ENCODE measurements around the gene MED13L. TPM values are rescaled to one million over a fixed set of nuclear protein-coding genes. Genes with fewer than 3 reads are reported as not detected.
A peak's percentile ranks its signal among the peaks of the same experiment; 100 is the strongest.

The MED13L gene
- total and polyA plus RNA-seq, 11 donors = 12.2 to 84.1 (median 60.2) TPM

GRCh38 chr12:116066381-116067230, 210.9 kb downstream of the MED13L start:
- H3K36me3 ChIP-seq = no peaks in the 10 kb centered on the region
- H3K27me3 ChIP-seq = no peaks in the 10 kb centered on the region
- ATAC-seq (no peak), DNase-seq (peak in 4 of 5 donors; percentile 27 to 51 (median 34))
- H3K9me3 ChIP-seq = no peaks in the 10 kb centered on the region
- TF ChIP-seq POLR2A (IDR thresholded peaks at IDR 0.05) (no peak), CTCF (IDR thresholded peaks at IDR 0.05) (peak; percentile 33 to 70 (median 54))
- 78 to 81% (median 80%) methylated on average over 7 of the region's 7 CpGs for WGBS, 4 donors
- H3K4me1 ChIP-seq = peaks cover 7 to 66% (median 41%) of the 10 kb centered on the region in 12 donors
- H3K4me3 ChIP-seq = no peak overlapping the region
- H3K27ac ChIP-seq = no peak overlapping the region
- intact Hi-C loops (cut with DNase I) = loop anchor here in 1 of 10 donors (10.0 kb wide), 1 partner anchor 58 kb away; no protein-coding TSS in a partner anchor

GRCh38 chr12:116065606-116066005, 211.9 kb downstream of the MED13L start:
- no peaks in the 10 kb centered on the region for H3K27me3 ChIP-seq
- intact Hi-C loops (cut with DNase I) = loop anchor here in 1 of 10 donors (10.0 kb wide), 1 partner anchor 59 kb away; no protein-coding TSS in a partner anchor
- DNase-seq (no peak), ATAC-seq (no peak)
- H3K4me1 ChIP-seq = peaks cover 7 to 72% (median 43%) of the 10 kb centered on the region in 12 donors
- no peak overlapping the region for H3K27ac ChIP-seq
- no peak overlapping the region for H3K4me3 ChIP-seq
- TF ChIP-seq CTCF (IDR thresholded peaks at IDR 0.05) (no peak), POLR2A (IDR thresholded peaks at IDR 0.05) (no peak)
- no peaks in the 10 kb centered on the region for H3K36me3 ChIP-seq
- H3K9me3 ChIP-seq = no peaks in the 10 kb centered on the region
- WGBS, 4 donors = 38 to 63% (median 56%) methylated on average over 1 of the region's 1 CpG

GRCh38 chr12:116064493-116064892, 213.0 kb downstream of the MED13L start:
- DNase-seq (no peak), ATAC-seq (no peak)
- Histone ChIP-seq H3K9me3 (no peaks in the 10 kb centered on the region), H3K27me3 (no peaks in the 10 kb centered on the region), H3K36me3 (no peaks in the 10 kb centered on the region), H3K4me3 (no peak overlapping the region), H3K27ac (no peak overlapping the region), H3K4me1 (peaks cover 7 to 68% (median 37%) of the 10 kb centered on the region in 12 donors)
- intact Hi-C loops (cut with DNase I) = loop anchor here in 1 of 10 donors (10.0 kb wide), 1 partner anchor 60 kb away; no protein-coding TSS in a partner anchor
- 92 to 97% (median 94%) methylated on average over 4 of the region's 4 CpGs for WGBS, 4 donors
- TF ChIP-seq POLR2A (IDR thresholded peaks at IDR 0.05) (no peak), CTCF (IDR thresholded peaks at IDR 0.05) (no peak)

- no peak for ATAC-seq
- Histone ChIP-seq H3K27ac (no peak overlapping the region), H3K4me3 (no peak overlapping the region)
Observed at GRCh38 chr12:116062698-116063097, 214.8 kb downstream of the MED13L start.

More at GRCh38 chr12:116062698-116063097, 214.8 kb downstream of the MED13L start:
- no peak for DNase-seq
- TF ChIP-seq CTCF (IDR thresholded peaks at IDR 0.05) = no peak
- TF ChIP-seq POLR2A (IDR thresholded peaks at IDR 0.05) = no peak
- Histone ChIP-seq H3K27me3 (no peaks in the 10 kb centered on the region), H3K9me3 (no peaks in the 10 kb centered on the region), H3K36me3 (no peaks in the 10 kb centered on the region), H3K4me1 (peaks cover 0 to 65% (median 34%) of the 10 kb centered on the region in 12 donors)
- 95 to 99% (median 97%) methylated on average over 4 of the region's 4 CpGs for WGBS, 4 donors
- intact Hi-C loops (cut with DNase I) = loop anchor here in 1 of 10 donors (10.0 kb wide), 1 partner anchor 62 kb away; no protein-coding TSS in a partner anchor

All from heart left ventricle (tissue), 16 donors.